Gastroesophageal sphincter (tissue), 4 donors: ENCODE measurements around the gene FES. TPM values are rescaled to one million over a fixed set of nuclear protein-coding genes. Genes with fewer than 3 reads are reported as not detected.

Experiments
- ATAC-seq: fragments of 150-250 bp; one replicate; pipeline ENCODE4 v1.9.1; 2016; ENCODE audit warnings: mild to moderate bottlenecking, moderate library complexity
- H3K27ac ChIP-seq, 4 donors: fragments of 200-600 bp; sonication (generic) in 3 of 4; 1 replicate in 3 of 4; 2 replicates in 1 of 4; pipeline ENCODE4 v1.5.1; 2016 to 2019
- H3K27me3 ChIP-seq: fragments of 200-600 bp; sonication (generic); one replicate; pipeline ENCODE4 v1.5.1; 2019
- H3K36me3 ChIP-seq, 2 donors: fragments of 200-600 bp; sonication (generic); one replicate each; pipeline ENCODE4 v1.5.1; 2019; ENCODE audit warnings: control low read depth in 1 of 2
- H3K4me1 ChIP-seq, 3 donors: fragments of 200-600 bp; sonication (generic); 1 replicate in 2 of 3; 2 replicates in 1 of 3; pipeline ENCODE4 v1.5.1; 2016 to 2019; ENCODE audit warnings: control low read depth in 2 of 3
- H3K4me3 ChIP-seq, 2 donors: fragments of 200-600 bp; sonication (generic); one replicate each; pipeline ENCODE4 v1.5.1; 2019; ENCODE audit warnings: mild to moderate bottlenecking in 1 of 2, moderate library complexity in 1 of 2
- H3K9me3 ChIP-seq, 3 donors: fragments of 200-600 bp; sonication (generic); one replicate each; pipeline ENCODE4 v1.5.1; 2017 to 2019; ENCODE audit warnings: control low read depth in 2 of 3
- EP300 ChIP-seq: sonication (generic); formaldehyde crosslinking; IDR thresholded peaks from one replicate; pipeline ENCODE4 v1.6.1; 2017; ENCODE audit warnings: antibody characterized with exemption, mild to moderate bottlenecking
- POLR2A ChIP-seq, 2 donors: fragments of 450-650 bp; IDR thresholded peaks; one replicate each; pipeline ENCODE4 v1.6.1; 2017; ENCODE audit warnings: antibody characterized with exemption in 2 of 2, mild to moderate bottlenecking in 2 of 2, moderate library complexity in 1 of 2
- POLR2AphosphoS5 ChIP-seq: sonication (generic); formaldehyde crosslinking; IDR thresholded peaks from one replicate; pipeline ENCODE4 v1.6.1; 2017; ENCODE audit warnings: antibody characterized with exemption
- WGBS, 2 donors: methylation state at CpG; one replicate each; pipeline ENCODE4 v1.1.5; 2018; ENCODE audit warnings: low coverage in 1 of 2; 5-methylcytosine and 5-hydroxymethylcytosine counted together
- total RNA-seq, 4 donors: library from RNA; depleted of rRNA; stranded (reverse); fragments of >200 nt; gene quantifications; one replicate each; pipeline ENCODE4 v1.1.0, GENCODE V29; 2016
- TF ChIP-seq, protein P1 (sequence below), 4 experiments: fragments of 200-600 bp in 2 of 4; fragments of 450-650 bp in 2 of 4; sonication (generic) in 1 of 4; IDR thresholded peaks; one replicate each; pipeline ENCODE4 v1.5.1; 2017 to 2019; ENCODE audit warnings: antibody characterized with exemption in 4 of 4, mild to moderate bottlenecking in 2 of 4, moderate library complexity in 2 of 4

FES gene
- total RNA-seq, 4 donors from 2014 or later = 40.1 to 70.4 (median 43.5) TPM

DNA sequence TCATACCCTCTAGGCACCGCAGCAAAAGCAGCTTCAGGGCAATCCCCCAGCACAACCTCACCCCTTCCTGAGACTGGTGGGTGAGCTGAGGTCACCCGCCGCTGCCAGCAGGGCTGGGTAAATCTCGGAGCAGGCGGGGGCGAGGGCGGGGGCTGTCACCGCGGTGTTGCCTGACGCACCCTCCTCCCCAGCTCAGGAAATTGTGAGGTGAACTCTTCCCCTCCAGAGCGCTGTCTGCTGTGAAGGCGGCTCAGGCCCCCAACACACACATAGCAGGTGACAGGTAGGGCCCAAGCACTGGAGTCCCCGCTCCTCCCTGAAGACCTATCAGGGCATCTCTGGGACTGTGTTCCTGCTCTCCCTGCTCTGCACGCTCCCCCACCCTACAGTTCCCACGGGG lies 46.2 kb upstream of the FES start:
- Histone ChIP-seq H3K36me3 (no peaks in the 10 kb centered on the region), H3K27ac (no peak overlapping the region), H3K9me3 (no peaks in the 10 kb centered on the region), H3K27me3 (no peaks in the 10 kb centered on the region), H3K4me3 (no peak overlapping the region), H3K4me1 (no peaks in the 10 kb centered on the region)
- ATAC-seq = no peak
- no peak for TF ChIP-seq EP300
- TF ChIP-seq POLR2AphosphoS5 = no peak
- TF ChIP-seq, protein P1, sequence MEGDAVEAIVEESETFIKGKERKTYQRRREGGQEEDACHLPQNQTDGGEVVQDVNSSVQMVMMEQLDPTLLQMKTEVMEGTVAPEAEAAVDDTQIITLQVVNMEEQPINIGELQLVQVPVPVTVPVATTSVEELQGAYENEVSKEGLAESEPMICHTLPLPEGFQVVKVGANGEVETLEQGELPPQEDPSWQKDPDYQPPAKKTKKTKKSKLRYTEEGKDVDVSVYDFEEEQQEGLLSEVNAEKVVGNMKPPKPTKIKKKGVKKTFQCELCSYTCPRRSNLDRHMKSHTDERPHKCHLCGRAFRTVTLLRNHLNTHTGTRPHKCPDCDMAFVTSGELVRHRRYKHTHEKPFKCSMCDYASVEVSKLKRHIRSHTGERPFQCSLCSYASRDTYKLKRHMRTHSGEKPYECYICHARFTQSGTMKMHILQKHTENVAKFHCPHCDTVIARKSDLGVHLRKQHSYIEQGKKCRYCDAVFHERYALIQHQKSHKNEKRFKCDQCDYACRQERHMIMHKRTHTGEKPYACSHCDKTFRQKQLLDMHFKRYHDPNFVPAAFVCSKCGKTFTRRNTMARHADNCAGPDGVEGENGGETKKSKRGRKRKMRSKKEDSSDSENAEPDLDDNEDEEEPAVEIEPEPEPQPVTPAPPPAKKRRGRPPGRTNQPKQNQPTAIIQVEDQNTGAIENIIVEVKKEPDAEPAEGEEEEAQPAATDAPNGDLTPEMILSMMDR (IDR thresholded peaks at IDR 0.05) = no peak
- TF ChIP-seq POLR2A (IDR thresholded peaks at IDR 0.05) = no peak
- WGBS, 2 donors = no CpG with 5 or more reads among the region's 15 CpGs

DNA sequence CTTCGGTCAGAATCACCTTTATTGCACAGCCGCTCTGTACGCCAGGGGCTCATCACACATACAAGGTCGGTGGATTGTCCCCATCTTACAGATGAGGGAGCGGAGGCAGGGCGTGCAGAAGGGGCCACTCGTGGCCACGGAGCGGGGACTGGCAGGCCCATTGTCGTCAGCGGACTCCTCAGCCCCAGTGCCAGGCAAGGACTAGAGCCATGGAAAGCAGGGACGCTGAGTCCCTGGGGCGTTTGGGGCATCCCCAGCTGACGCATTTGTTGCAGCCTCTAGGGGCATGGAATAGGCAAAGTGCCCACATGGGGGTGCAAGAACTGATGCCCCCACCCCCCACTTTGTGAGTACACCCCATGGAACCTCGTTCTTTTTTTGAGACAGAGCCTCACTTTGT lies 45.8 kb upstream of the FES start:
- Histone ChIP-seq H3K4me3 (no peak overlapping the region), H3K27ac (no peak overlapping the region), H3K9me3 (no peaks in the 10 kb centered on the region), H3K36me3 (no peaks in the 10 kb centered on the region), H3K4me1 (no peaks in the 10 kb centered on the region), H3K27me3 (no peaks in the 10 kb centered on the region)
- TF ChIP-seq, protein P1 (IDR thresholded peaks at IDR 0.05) = no peak
- WGBS, 2 donors = 88% methylated on average over 3 of the region's 15 CpGs; no CpG with 5 or more reads in 1 of the 2 donors
- ATAC-seq = no peak

DNA sequence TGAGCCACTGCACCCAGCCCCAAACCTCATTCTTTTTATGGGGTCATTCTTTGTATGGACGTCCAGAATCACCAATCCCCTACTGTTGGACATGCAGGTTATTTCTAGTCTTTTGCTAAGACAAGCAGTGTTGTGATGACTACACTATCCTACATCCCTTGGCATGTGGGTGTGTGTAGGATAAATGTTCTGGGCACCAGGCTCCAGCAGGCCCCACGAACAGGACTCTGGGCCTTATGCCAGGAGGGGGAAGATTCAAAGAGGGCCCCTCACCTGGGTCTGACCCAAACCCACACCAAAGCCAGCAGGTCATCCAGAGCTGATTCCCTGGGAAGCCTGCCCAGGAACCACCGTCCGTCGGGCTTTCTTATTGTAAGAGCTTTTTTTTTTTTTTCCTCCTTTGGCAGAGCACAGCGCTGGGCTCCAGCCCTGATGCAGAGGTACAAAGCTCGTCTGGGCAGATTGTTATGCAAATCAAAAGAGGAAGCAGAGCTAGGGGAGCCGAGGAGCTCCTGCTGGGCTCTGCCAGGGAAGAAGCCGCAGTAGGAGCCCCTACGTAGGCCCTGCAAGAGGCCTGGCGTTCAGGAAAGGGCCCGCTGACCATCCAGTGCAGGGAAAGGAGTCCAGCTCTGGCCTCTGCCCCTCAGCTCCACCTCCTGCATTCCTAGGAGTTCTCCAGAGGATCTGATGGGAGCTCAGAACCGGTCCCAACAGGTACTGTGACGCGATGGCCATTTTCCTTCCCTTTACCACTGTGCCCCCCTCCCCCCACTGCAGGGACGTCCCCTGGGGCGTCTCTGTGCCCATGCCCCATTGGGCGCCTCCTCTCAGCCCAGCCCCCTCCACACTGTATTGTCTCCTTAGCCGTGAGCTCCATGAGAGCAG lies 44.9 kb upstream of the FES start:
- H3K27me3 ChIP-seq = no peaks in the 10 kb centered on the region
- no peak for TF ChIP-seq POLR2A (IDR thresholded peaks at IDR 0.05)
- TF ChIP-seq EP300 = no peak
- H3K9me3 ChIP-seq = no peaks in the 10 kb centered on the region
- H3K4me1 ChIP-seq = no peaks in the 10 kb centered on the region
- peak overlapping the region in 1 of 2 donors; percentile 12 for H3K4me3 ChIP-seq
- peak overlapping the region in 1 of 4 donors; percentile 9 for H3K27ac ChIP-seq
- 42 to 50% methylated on average over 1 to 14 of the region's 19 CpGs for WGBS, 2 donors
- no peaks in the 10 kb centered on the region for H3K36me3 ChIP-seq
- ATAC-seq = peak; percentile 53

DNA sequence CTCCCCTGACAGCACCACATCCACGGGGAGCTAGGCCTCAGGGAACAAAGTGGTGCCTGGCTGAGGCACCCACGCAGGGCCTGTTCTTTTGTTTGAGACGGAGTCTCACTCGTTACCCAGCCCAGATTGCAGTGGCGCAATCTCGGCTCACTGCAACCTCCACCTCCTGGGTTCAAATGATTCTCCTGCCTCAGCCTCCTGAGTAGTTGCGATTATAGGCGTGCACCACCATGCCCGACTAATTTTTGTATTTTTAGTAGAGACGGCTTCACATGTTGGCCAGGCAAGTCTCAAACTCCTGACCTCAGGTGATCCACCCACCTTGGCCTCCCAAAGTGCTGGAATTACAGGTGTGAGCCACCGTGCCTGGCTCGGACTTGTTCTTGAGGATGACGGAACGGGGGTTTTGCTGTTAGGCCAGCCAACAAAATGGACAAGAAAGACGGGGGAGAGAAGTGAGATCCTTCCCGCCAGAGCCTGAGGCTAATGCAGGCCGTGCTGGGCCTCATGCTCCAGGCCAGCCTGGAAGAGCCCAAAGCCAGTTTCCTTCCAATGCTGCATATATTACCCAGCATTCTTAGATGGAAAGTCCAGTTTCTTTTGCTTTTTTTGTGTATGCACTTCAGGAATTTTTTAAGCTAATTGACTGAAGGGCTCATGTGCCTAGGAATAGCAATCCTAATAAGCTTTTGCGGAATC lies 44.0 kb upstream of the FES start:
- no peak for ATAC-seq
- Histone ChIP-seq H3K36me3 (no peaks in the 10 kb centered on the region), H3K27me3 (no peaks in the 10 kb centered on the region), H3K9me3 (no peaks in the 10 kb centered on the region), H3K4me1 (no peaks in the 10 kb centered on the region), H3K4me3 (no peak overlapping the region), H3K27ac (no peak overlapping the region)
- 80% methylated on average over 1 of the region's 18 CpGs; no CpG with 5 or more reads in 1 of the 2 donors for WGBS, 2 donors
- no peak for TF ChIP-seq EP300
- no peak for TF ChIP-seq POLR2AphosphoS5
- TF ChIP-seq POLR2A (IDR thresholded peaks at IDR 0.05) = no peak
- TF ChIP-seq, protein P1 (IDR thresholded peaks at IDR 0.05) = no peak

DNA sequence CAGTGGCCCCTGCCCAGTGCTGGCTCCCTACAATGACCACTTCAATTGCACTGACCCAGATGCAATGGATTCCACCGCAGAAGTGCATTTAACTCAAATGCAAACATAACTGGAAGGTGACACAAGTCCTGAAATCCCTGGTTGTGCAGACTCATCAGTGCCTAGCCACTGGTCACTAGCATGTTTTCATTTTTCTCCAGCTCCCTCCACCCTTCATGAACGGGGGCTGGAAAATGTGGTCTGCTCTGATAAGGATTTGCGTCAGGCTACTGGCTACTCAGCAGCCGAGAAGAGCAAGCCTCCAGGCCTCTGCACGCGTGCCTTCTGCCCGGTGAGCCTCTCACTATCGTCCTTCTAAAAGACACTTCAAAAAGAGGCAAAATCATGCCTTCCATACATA lies 43.4 kb upstream of the FES start:
- Histone ChIP-seq H3K4me3 (no peak overlapping the region), H3K27ac (no peak overlapping the region), H3K36me3 (no peaks in the 10 kb centered on the region), H3K4me1 (no peaks in the 10 kb centered on the region), H3K27me3 (no peaks in the 10 kb centered on the region), H3K9me3 (no peaks in the 10 kb centered on the region)
- TF ChIP-seq POLR2A (IDR thresholded peaks at IDR 0.05) (no peak), EP300 (no peak), POLR2AphosphoS5 (no peak)
- TF ChIP-seq, protein P1 (IDR thresholded peaks at IDR 0.05) = no peak
- WGBS, 2 donors = 80 to 94% methylated on average over 4 to 6 of the region's 8 CpGs
- no peak for ATAC-seq
